ENCODE measurements around the gene DEFB131A.
"Not testable (repeated sequence)": the region's sequence is repeated elsewhere in the genome, so short reads cannot be mapped to it uniquely, and the experiment has no call there.

Gene DEFB131A

GRCh38 chr4:9444114-9444513 lies at the start of gene DEFB131A:
TSS of gene DEFB131A (plus strand) at chr4:9444414. CDS start at chr4:9444534, 120 bp downstream.
- not testable (repeated sequence) for DNase-seq

- not testable (repeated sequence) for DNase-seq
These were observed 38.4 kb upstream of the DEFB131A start for GRCh38 chr4:9405774-9406173.

- DNase-seq, result not testable (repeated sequence)
These were observed 37.7 kb upstream of the DEFB131A start for GRCh38 chr4:9406491-9406890.

- DNase-seq, result no peak
These were observed 34.4 kb upstream of the DEFB131A start for GRCh38 chr4:9409793-9410192.

- not testable (repeated sequence) for DNase-seq
These were observed 22.2 kb upstream of the DEFB131A start for GRCh38 chr4:9421884-9422455.

GRCh38 chr4:9425916-9426315 lies 18.3 kb upstream of the DEFB131A start:
- DNase-seq, result not testable (repeated sequence)

- DNase-seq, result not testable (repeated sequence)
These were observed 14.2 kb upstream of the DEFB131A start for GRCh38 chr4:9430061-9430460.

GRCh38 chr4:9433320-9433719 lies 10.9 kb upstream of the DEFB131A start:
- DNase-seq, result not testable (repeated sequence)

- DNase-seq, result not testable (repeated sequence)
These were observed 7.5 kb upstream of the DEFB131A start for GRCh38 chr4:9436728-9437127.

- DNase-seq, result not testable (repeated sequence)
These were observed 1.9 kb upstream of the DEFB131A start for GRCh38 chr4:9442355-9442754.

GRCh38 chr4:9444681-9445080 lies 467 bp downstream of the DEFB131A start:
- not testable (repeated sequence) for DNase-seq

- DNase-seq, result not testable (repeated sequence)
These were observed 8.0 kb downstream of the DEFB131A start for GRCh38 chr4:9452251-9452650.

- DNase-seq, result not testable (repeated sequence)
These were observed 10.1 kb downstream of the DEFB131A start for GRCh38 chr4:9454284-9454683.

- not testable (repeated sequence) for DNase-seq
These were observed 10.8 kb downstream of the DEFB131A start for GRCh38 chr4:9455046-9455445.

- DNase-seq, result not testable (repeated sequence)
These were observed 35.3 kb downstream of the DEFB131A start for GRCh38 chr4:9479466-9479865.

- DNase-seq, result not testable (repeated sequence)
These were observed 35.9 kb downstream of the DEFB131A start for GRCh38 chr4:9480066-9480465.

GRCh38 chr4:9482871-9483270 lies 38.7 kb downstream of the DEFB131A start:
- DNase-seq, result not testable (repeated sequence)

GRCh38 chr4:9483682-9484081 lies 39.5 kb downstream of the DEFB131A start:
- DNase-seq, result not testable (repeated sequence)

GRCh38 chr4:9486880-9487279 lies 42.7 kb downstream of the DEFB131A start:
- DNase-seq, result not testable (repeated sequence)

GRCh38 chr4:9488796-9489195 lies 44.6 kb downstream of the DEFB131A start:
- not testable (repeated sequence) for DNase-seq

- not testable (repeated sequence) for DNase-seq
These were observed 46.3 kb downstream of the DEFB131A start for GRCh38 chr4:9490496-9490895.

- DNase-seq, result not testable (repeated sequence)
These were observed 46.8 kb downstream of the DEFB131A start for GRCh38 chr4:9490986-9491385.

GRCh38 chr4:9493589-9493988 lies 49.4 kb downstream of the DEFB131A start:
- DNase-seq, result not testable (repeated sequence)

GRCh38 chr4:9494256-9495035 lies 50.2 kb downstream of the DEFB131A start:
- not testable (repeated sequence) for DNase-seq
